GM12801 (cell line): ENCODE measurements around the gene CTXN1.

Experiments
- CTCF ChIP-seq: IDR thresholded peaks from one replicate; pipeline ENCODE4 v1.5.1; 2011; ENCODE audit warnings: control low read depth; ENCODE audit not compliant: insufficient read length; ENCODE audit errors: extremely low read depth

Gene CTXN1

DNA sequence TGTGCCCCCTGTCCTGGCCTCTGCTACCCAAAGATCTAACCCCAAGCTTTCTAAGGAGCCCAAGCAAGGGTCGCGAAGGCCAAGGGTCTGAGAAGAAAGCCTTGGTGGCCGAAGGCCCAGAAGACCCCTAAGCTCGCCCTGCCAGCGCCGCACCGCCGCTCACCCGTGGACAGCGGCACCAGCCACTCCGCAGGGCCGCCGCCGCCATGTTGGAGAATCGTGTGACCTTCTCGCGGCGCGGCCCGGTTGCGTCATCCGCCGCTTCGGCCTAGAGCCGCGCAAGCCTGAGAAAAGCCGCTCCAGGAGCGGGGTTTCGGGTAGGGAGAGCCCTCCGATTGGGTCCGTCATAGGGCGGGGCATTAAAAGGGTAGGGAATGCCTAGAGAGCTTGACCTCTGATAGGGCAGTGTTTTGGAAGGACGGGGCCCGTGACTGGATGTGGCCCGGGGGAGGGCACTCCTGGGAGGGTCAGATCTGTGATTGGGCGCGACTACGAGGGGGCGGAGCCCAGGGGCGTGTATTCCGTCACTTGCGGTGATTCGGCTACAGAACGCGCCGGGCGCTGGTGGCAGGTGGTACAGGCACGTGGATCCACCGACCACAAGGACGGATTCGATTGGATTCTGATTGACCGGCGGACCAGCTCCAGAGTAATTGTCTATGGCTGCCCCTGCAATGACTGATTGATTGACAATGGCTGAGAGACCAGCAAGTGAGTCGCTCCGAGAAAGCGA, 17.7 kb upstream of the CTXN1 start, which contains the start of gene TIMM44:
TSS of gene TIMM44 (minus strand) at position 223 of the 733 bp plus-strand sequence. CDS start at position 208, 15 bp downstream.
- TF ChIP-seq CTCF, result no peak

- TF ChIP-seq CTCF, result no peak
These were observed 17.1 kb upstream of the CTXN1 start for GRCh38 chr19:7942981-7943443.

GRCh38 chr19:7941895-7942596, 16.1 kb upstream of the CTXN1 start:
- no peak for TF ChIP-seq CTCF

DNA sequence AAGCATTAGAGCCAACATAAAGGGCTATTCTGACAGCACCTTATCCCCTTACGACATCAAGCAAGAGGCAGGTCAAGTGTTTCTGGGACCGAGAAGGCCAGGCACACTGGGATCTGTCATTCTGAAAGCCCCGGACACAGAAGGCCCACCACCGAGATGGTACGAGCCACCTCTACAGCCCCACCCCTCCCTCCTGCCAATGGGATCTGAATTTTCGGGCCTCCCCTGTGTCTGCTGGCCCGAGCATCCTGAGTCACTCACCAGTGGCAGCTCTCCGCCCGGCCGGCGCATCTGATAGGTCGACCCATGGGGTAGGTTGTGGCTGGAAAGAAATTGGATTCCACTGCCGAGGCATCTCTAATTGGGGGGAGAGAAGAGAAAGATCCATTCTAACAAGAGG, 14.9 kb upstream of the CTXN1 start:
- TF ChIP-seq CTCF, result no peak

- TF ChIP-seq CTCF, result no peak
These were observed 8.8 kb upstream of the CTXN1 start for GRCh38 chr19:7934766-7935165.

DNA sequence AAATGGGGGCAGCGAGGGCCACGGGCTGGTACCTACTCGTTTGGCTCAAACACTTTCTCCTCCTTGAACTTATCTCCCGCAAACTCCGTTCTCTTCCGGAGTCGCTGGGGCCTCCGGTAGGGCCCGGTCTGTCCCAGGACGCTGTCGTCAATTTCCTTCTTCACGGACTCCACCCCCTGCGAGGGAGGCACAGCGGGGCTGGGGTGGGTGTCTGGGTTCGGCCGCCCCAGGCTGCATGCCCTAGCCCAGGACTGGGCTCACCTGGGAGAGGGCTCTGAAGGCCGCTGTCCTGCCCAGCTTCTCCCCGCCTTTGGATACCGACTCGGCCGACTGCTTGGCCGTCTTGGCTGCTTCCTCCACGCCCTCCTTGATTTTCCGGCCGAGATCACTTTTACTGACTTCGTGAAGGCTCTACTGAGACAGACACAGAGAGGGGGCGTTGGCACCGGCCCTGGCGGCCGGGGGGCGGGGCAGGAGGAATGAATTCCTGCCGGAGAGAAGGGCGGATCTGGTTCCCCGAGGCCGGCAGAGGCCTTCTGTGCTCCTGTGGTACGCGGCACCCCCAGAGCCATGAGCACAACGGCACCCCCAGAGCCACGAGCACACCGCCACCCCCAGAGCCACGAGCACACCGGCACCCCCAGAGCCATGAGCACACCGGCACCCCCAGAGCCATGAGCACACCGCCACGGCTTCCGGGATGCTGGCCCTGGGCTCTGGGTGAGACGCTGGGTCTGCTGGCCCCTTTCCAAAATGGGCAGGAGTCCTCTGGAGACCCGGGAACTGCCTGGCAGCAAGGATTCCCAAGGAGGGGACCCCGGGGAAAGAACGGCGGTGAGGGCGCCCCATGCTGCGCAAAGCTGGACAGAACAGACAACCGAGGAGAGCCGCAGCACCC, 8.1 kb upstream of the CTXN1 start:
- no peak for TF ChIP-seq CTCF

GRCh38 chr19:7933411-7933810, 7.5 kb upstream of the CTXN1 start:
- TF ChIP-seq CTCF, result no peak
